HG02610 (cell line): ENCODE results near the gene ZNF512B.

Source experiments
- ATAC-seq: cut with Tn5 transposase; IDR thresholded peaks from one replicate; pipeline ENCODE4 v1.9.1; 2021; ENCODE audit warnings: mild to moderate bottlenecking, moderate library complexity; ENCODE audit not compliant: unreplicated experiment

Gene ZNF512B

GRCh38 chr20:63951398-63952209 is 18.1 kb downstream of the ZNF512B start:
- ATAC-seq = no peak

- no peak for ATAC-seq
Measured at GRCh38 chr20:63950701-63951397, 18.9 kb downstream of the ZNF512B start.

GRCh38 chr20:63947638-63948456 is 21.9 kb downstream of the ZNF512B start:
- ATAC-seq = no peak

- ATAC-seq = no peak
Measured at GRCh38 chr20:63946986-63947637, 22.6 kb downstream of the ZNF512B start.

- ATAC-seq = no peak
Measured at GRCh38 chr20:63945921-63946920, 23.5 kb downstream of the ZNF512B start.

GRCh38 chr20:63945031-63945658 is 24.6 kb downstream of the ZNF512B start:
- no peak for ATAC-seq

GRCh38 chr20:63944078-63944941 is 25.4 kb downstream of the ZNF512B start:
- no peak for ATAC-seq

GRCh38 chr20:63943808-63944077 is 26.0 kb downstream of the ZNF512B start:
- ATAC-seq = no peak

- ATAC-seq = no peak
Measured at GRCh38 chr20:63942969-63943807, 26.5 kb downstream of the ZNF512B start.

GRCh38 chr20:63942250-63942951 is 27.3 kb downstream of the ZNF512B start:
- no peak for ATAC-seq

- ATAC-seq = no peak
Measured at GRCh38 chr20:63941282-63942081, 28.2 kb downstream of the ZNF512B start.

GRCh38 chr20:63940472-63941266 is 29.1 kb downstream of the ZNF512B start:
- ATAC-seq = no peak

GRCh38 chr20:63940071-63940471 is 29.7 kb downstream of the ZNF512B start:
- ATAC-seq = no peak

- no peak for ATAC-seq
Measured at GRCh38 chr20:63939061-63939935, 30.4 kb downstream of the ZNF512B start.
